Measurements from ENCODE around the gene PCNT. TPM values are rescaled to one million over a fixed set of nuclear protein-coding genes. Genes with fewer than 3 reads are reported as not detected.

PCNT gene
- total and polyA plus RNA-seq, 9 of the 15 experiments (the other 6 are each of a cell fraction or from before 2014, with no cell fraction given): 9.1 to 53.5 (median 31.3) TPM

- no peak for TF ChIP-seq MXD1 (CRISPR knock-in tag; IDR thresholded peaks at IDR 0.05; ENCODE audit: borderline replicate concordance, poor library complexity, severe bottlenecking)
- TF ChIP-seq FOS (IDR thresholded peaks at IDR 0.05; ENCODE audit: extremely low read depth, insufficient read length): peak; percentile 75
- TF ChIP-seq ETV5 (CRISPR knock-in tag; IDR thresholded peaks at IDR 0.05; ENCODE audit: low read depth): peak; percentile 64
- peak; percentile 97 for TF ChIP-seq ZNF766 (CRISPR knock-in tag; conservative IDR thresholded peaks at IDR 0.05)
- peak; percentile 66 for TF ChIP-seq PRPF4 (IDR thresholded peaks at IDR 0.05; ENCODE audit: insufficient read depth, low read depth, low read length, poor library complexity, severe bottlenecking)
- peak; percentile 94 for TF ChIP-seq KLF1 (tag; IDR thresholded peaks at IDR 0.05)
- peak; percentile 95 for TF ChIP-seq MYC (IDR thresholded peaks at IDR 0.05; ENCODE audit: low read depth, low read length)
- TF ChIP-seq MYC (CRISPR knock-in tag; IDR thresholded peaks at IDR 0.05; ENCODE audit: borderline replicate concordance, low read depth): peak; percentile 60; the same call in 1 of the 2 replicates
- TF ChIP-seq HIVEP1 (CRISPR knock-in tag; IDR thresholded peaks at IDR 0.05): no peak
- no peak for TF ChIP-seq SAFB2 (IDR thresholded peaks at IDR 0.05; ENCODE audit: borderline replicate concordance, low read depth, low read length, severe bottlenecking)
- peak in 1 of 2 experiments; percentile 29; a peak in 1 of 4 replicates for TF ChIP-seq TBL1XR1 (IDR thresholded peaks at IDR 0.05; ENCODE audit: low read length in 2 of 2)
- no peak for TF ChIP-seq HEY1 (CRISPR knock-in tag; IDR thresholded peaks at IDR 0.05; ENCODE audit: borderline replicate concordance)
- TF ChIP-seq TCF15 (CRISPR knock-in tag; IDR thresholded peaks at IDR 0.05): 0 out of 2 replicates have a peak, but pooled peaks have one; percentile 31
- TF ChIP-seq ZNF41 (CRISPR knock-in tag; conservative IDR thresholded peaks at IDR 0.05): no peak
- peak; percentile 89 for TF ChIP-seq ZNF263 (CRISPR knock-in tag; IDR thresholded peaks at IDR 0.05; ENCODE audit: borderline replicate concordance)
- TF ChIP-seq THRB (CRISPR knock-in tag; conservative IDR thresholded peaks at IDR 0.05): no peak
- TF ChIP-seq ASH1L (IDR thresholded peaks at IDR 0.05; ENCODE audit: borderline replicate concordance, low read depth, partially characterized antibody): no peak
- TF ChIP-seq NR4A1 (CRISPR knock-in tag; IDR thresholded peaks at IDR 0.05): no peak
- TF ChIP-seq NR4A1 (tag; IDR thresholded peaks at IDR 0.05): peak; percentile 88; the same call in 1 of the 2 replicates
- no peak for TF ChIP-seq CEBPZ (IDR thresholded peaks at IDR 0.05; ENCODE audit: borderline replicate concordance, low read depth, low read length)
- peak; percentile 83 for TF ChIP-seq ZNF143 (CRISPR knock-in tag; IDR thresholded peaks at IDR 0.05)
These were observed 134.5 kb downstream of the PCNT start, which contains the start of gene DIP2A (continued) for GRCh38 chr21:46458315-46459023.
